Retinal pigment epithelial cell (primary cell): ENCODE measurements around the gene GGA3.
A peak's percentile ranks its signal among the peaks of the same experiment; 100 is the strongest.

Experiments
- DNase-seq: peaks from one replicate; pipeline ENCODE4 v3.0.0-alpha.2; 2010; ENCODE audit warnings: low read depth
- H3K4me3 ChIP-seq: 2 replicates; pipeline ENCODE4 v1.5.1; 2011; ENCODE audit warnings: mild to moderate bottlenecking, low read length, control low read depth, moderate library complexity
- TF ChIP-seq, protein P1 (sequence below): conservative IDR thresholded peaks from 2 replicates; pipeline ENCODE4 v1.5.1; 2011; ENCODE audit warnings: low read depth, low read length, control low read depth, inconsistent platforms

The GGA3 gene

DNA sequence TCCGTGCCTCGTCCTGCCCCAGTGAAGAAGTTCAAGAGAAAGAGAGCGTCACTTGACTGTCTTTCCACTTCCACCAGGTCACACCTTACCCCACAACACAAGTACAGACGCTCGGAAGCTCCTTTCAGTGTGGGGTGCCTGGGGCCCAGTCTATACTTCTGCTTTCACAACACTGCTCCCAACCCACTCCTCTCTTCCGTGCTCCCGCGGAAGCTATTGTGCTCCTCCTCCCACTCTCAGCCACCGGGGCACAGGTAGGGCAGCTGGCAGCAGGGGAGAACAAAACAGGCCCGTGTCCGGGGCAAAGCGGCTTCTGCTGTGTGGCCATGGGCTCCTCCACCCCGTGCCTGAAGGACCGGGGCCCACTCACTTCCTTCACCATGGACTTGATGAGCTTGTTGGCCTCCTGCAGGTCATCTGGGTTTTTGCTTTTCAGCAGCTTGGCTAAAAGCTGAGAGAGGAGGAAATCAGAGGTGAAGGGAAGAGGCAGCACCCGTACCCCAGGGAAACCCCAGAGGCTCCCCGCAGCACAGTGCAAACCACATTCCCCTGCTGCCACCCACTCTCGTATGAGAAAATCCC, 18.9 kb downstream of the GGA3 start:
- TF ChIP-seq, protein P1, sequence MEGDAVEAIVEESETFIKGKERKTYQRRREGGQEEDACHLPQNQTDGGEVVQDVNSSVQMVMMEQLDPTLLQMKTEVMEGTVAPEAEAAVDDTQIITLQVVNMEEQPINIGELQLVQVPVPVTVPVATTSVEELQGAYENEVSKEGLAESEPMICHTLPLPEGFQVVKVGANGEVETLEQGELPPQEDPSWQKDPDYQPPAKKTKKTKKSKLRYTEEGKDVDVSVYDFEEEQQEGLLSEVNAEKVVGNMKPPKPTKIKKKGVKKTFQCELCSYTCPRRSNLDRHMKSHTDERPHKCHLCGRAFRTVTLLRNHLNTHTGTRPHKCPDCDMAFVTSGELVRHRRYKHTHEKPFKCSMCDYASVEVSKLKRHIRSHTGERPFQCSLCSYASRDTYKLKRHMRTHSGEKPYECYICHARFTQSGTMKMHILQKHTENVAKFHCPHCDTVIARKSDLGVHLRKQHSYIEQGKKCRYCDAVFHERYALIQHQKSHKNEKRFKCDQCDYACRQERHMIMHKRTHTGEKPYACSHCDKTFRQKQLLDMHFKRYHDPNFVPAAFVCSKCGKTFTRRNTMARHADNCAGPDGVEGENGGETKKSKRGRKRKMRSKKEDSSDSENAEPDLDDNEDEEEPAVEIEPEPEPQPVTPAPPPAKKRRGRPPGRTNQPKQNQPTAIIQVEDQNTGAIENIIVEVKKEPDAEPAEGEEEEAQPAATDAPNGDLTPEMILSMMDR: no peak
- H3K4me3 ChIP-seq: no peak overlapping the region
- no peak for DNase-seq

DNA sequence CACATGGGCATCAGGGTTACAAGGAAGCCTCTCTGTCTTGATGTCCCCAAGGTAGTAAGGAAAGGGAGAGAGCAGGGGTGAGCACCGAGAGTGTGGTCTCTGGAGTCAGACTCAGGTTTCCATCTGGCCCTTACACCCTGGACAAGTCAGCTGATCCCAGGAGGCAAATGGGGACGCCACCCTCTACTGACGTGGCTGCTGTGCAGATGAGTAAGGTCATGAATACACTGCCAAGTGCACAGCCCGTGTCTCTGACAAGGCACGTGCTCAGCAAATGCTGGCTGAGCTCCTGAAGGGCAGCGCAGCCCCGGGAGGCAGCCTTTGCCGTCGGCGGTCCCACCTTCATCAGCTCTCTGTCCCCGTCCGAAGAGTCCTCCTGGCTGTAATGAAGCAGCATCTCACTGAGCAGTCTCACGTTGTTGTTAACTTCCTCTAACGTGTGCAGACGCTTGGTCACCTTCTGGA, 19.4 kb downstream of the GGA3 start:
- DNase-seq: no peak
- TF ChIP-seq, protein P1: no peak
- H3K4me3 ChIP-seq: no peak overlapping the region

DNA sequence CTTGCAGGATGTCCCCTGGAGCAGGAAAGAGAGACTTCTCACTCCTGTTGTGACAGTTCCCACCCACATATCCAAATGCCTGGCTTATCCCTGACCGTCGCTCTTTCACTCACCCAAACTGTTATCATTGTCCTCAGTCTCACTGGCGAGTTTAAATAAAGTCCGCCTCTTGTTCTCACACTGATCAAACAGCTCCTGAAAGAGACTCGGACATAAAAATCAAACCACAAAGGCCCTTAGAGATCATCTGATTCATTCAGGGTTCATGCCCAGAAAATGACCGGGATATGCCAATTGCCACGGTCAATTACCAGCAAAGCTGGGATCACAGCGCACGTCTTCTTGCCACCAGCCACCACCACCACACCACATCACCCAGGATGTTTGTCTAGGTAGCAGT, 19.9 kb downstream of the GGA3 start:
- TF ChIP-seq, protein P1: no peak
- DNase-seq: no peak
- H3K4me3 ChIP-seq: no peak overlapping the region

DNA sequence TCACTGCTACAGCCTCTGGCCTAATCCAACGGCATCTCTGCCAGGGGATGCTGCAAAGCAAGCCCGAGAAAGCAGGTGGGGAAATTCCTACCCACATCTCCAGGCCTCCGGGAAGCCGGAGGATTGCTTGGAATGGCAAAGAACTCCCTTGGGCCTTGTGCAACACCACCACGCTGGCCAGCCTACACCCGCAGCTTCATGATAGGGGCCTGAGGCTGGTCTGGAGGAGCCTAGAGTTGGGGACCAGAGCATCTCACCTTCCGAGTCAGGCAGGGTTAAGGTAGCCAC, 20.3 kb downstream of the GGA3 start:
- no peak overlapping the region for H3K4me3 ChIP-seq
- TF ChIP-seq, protein P1: no peak
- DNase-seq: no peak

DNA sequence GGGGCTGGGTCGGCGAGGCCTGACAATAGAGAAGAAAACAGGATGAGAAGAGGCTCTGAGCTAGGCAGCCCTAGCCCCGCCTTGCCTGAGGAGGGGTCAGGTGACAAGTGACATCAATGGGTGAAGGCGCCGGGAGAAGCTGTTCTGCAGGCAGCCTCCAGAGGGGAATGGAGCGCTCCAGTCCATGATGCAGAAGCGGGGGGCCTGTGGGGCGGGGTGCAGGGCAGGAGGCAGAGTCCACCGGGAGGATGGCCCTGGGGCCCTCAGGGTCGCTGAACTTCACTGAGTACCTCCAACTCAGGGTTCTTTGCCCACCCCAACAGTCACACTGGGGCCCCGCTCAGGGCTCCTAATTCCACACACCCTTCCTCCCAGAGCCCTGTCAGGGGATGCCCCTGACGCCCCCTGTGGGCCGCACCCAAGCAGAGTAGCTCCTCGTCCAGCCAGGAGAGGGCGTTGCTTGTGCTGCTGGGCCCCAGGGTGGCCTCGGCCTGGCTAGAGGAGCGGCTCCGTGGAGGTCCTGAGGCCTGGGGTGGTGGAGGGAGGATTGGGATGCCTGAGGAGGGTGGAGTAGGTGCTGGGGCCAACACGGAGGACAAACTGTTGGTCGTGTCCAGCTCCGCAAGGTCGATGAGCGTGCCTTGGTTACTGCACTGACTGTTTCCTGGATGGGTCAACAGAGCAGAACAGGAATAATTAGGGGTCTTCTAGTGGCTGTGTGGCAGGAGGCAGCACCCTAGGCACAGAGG, 20.8 kb downstream of the GGA3 start:
- no peak for DNase-seq
- no peak overlapping the region for H3K4me3 ChIP-seq
- TF ChIP-seq, protein P1: peak; percentile 90

DNA sequence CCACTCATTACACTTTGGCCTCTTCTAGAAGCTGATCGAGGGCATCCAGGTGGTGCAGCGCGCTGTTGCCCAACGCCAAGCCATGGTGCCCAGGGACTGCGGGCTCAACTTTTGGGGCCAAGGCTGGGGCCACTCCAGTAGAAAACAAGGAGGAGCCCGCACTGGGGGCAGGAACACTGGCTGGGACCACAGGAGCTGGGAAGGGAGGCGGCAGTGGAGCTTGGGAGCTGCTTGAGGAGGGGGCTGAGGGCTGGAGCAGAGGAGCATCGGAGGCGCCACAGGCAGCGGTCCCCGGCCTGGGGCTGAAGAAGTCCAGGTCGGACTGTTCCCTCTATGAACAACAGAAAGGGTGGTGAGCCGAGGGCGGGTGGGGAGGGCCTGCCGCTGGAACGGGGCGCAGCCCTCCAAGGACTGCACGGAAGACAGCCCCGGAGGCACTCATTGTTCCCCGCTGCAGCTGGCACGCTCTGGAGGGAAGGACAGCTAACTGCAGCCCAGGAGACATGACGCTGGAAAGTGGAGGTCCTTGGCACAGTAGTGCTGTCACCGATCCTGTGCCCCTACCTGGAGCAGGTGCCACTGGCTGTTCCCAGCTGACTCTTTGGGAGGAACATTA, 21.5 kb downstream of the GGA3 start:
- TF ChIP-seq, protein P1: no peak
- no peak overlapping the region for H3K4me3 ChIP-seq
- DNase-seq: no peak

DNA sequence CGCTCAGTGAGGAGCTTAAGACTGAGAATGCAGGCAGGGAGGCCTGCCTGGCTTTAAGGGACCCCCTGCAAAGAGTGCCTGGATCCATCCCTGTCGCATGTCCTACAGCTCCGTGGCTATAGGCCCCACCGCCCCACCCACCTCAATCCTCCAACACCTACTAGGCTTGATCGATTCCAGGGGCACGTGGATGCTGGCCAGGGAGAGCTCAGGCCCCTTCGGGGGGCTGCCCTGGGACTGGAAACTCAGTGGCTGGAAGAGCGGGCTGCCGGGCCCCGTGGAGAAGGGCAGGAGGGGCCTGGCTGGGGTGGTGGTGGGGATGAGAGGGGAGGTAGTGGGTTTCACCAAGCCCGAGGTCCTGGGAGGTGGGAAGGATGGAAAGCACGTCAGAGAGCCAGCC, 22.2 kb downstream of the GGA3 start:
- DNase-seq: no peak
- no peak overlapping the region for H3K4me3 ChIP-seq
- TF ChIP-seq, protein P1: no peak
